HEK293 (cell line): ENCODE results near the gene ADCK2.
"Not testable (repeated sequence)": the region's sequence is repeated elsewhere in the genome, so short reads cannot be mapped to it uniquely, and the experiment has no call there.

ENCODE experiments used
- CTCF ChIA-PET: fragments of 350-600 bp; formaldehyde crosslinking; extraction: SDS; loops from one replicate; lab custom pipeline; 2021; ENCODE audit warnings: antibody characterized with exemption; lab: Yijun Ruan, JAX
- POLR2A ChIA-PET: fragments of 300-600 bp; formaldehyde crosslinking; extraction: SDS; loops from one replicate; lab custom pipeline; 2020; ENCODE audit warnings: antibody characterized with exemption, inconsistent platforms; lab: Yijun Ruan, JAX
- H3K27ac ChIP-seq: fragments of 200-500 bp; sonication (Bioruptor generic); 2 replicates; pipeline ENCODE4 v1.5.1; 2014; ENCODE audit warnings: low read depth, low read length, control low read depth, inconsistent platforms; ENCODE audit errors: extremely low read depth
- H3K36me3 ChIP-seq, 2 experiments: fragments of 200-500 bp in 1 of 2; sonication (Bioruptor generic) in 1 of 2; 1 replicate in 1 of 2; 2 replicates in 1 of 2; pipeline ENCODE4 v1.5.1; 2014 to 2017; ENCODE audit warnings: inconsistent platforms in 2 of 2, low read length in 2 of 2; ENCODE audit not compliant: control insufficient read depth in 2 of 2, insufficient read depth in 1 of 2
- H3K4me1 ChIP-seq: fragments of 200-500 bp; sonication (Bioruptor generic); 2 replicates; pipeline ENCODE4 v1.5.1; 2014; ENCODE audit warnings: mild to moderate bottlenecking, low read length, inconsistent platforms; ENCODE audit not compliant: control insufficient read depth, insufficient read depth
- H3K4me3 ChIP-seq: 2 replicates; pipeline ENCODE4 v1.5.1; 2011; ENCODE audit warnings: low read depth, mild to moderate bottlenecking, control low read depth, low read length, moderate library complexity
- H3K9me3 ChIP-seq: fragments of 200-500 bp; sonication (Bioruptor generic); 2 replicates; pipeline ENCODE4 v1.5.1; 2014; ENCODE audit warnings: low read depth, low read length, inconsistent platforms; ENCODE audit not compliant: control insufficient read depth, insufficient read depth
- BCL11A ChIP-seq: fragments of 450-650 bp; formaldehyde crosslinking; IDR thresholded peaks from 2 replicates; pipeline ENCODE4 v1.5.1; 2016; ENCODE audit warnings: low read depth, missing biosample characterization, missing genetic modification characterization
- KLF8 ChIP-seq: fragments of 450-650 bp; formaldehyde crosslinking; IDR thresholded peaks from 2 replicates; pipeline ENCODE4 v1.5.1; 2016; ENCODE audit warnings: missing biosample characterization, missing genetic modification characterization
- MEIS1 ChIP-seq: sonication (generic); formaldehyde crosslinking; IDR thresholded peaks from 2 replicates; pipeline ENCODE4 v1.8.1; 2022; ENCODE audit warnings: missing genetic modification reagents, mild to moderate bottlenecking, borderline replicate concordance
- SALL2 ChIP-seq: fragments of 450-650 bp; formaldehyde crosslinking; IDR thresholded peaks from 2 replicates; pipeline ENCODE4 v1.5.0; 2017; ENCODE audit warnings: missing biosample characterization, mild to moderate bottlenecking, missing genetic modification characterization, borderline replicate concordance
- SETDB1 ChIP-seq: IDR thresholded peaks from one replicate; pipeline ENCODE4 v1.6.1; 2017; ENCODE audit warnings: mild to moderate bottlenecking, low read length, moderate library complexity, mixed read lengths; ENCODE audit not compliant: insufficient read length
- ZBTB48 ChIP-seq: fragments of 450-650 bp; formaldehyde crosslinking; IDR thresholded peaks from 2 replicates; pipeline ENCODE4 v1.5.1; 2016; ENCODE audit warnings: missing biosample characterization, missing genetic modification characterization
- ZNF138 ChIP-seq: fragments of 450-650 bp; formaldehyde crosslinking; IDR thresholded peaks from 2 replicates; pipeline ENCODE4 v1.5.1; 2016; ENCODE audit warnings: missing biosample characterization, missing genetic modification characterization, borderline replicate concordance
- ZNF146 ChIP-seq: fragments of 450-650 bp; formaldehyde crosslinking; IDR thresholded peaks from 2 replicates; pipeline ENCODE4 v1.5.1; 2016; ENCODE audit warnings: missing biosample characterization, missing genetic modification characterization
- ZNF184 ChIP-seq: fragments of 450-650 bp; IDR thresholded peaks from 2 replicates; pipeline ENCODE4 v1.5.1; 2018; ENCODE audit warnings: missing biosample characterization, mild to moderate bottlenecking, missing genetic modification characterization
- ZNF214 ChIP-seq: fragments of 450-650 bp; formaldehyde crosslinking; IDR thresholded peaks from 2 replicates; pipeline ENCODE4 v1.5.1; 2017; ENCODE audit warnings: missing biosample characterization, mild to moderate bottlenecking, missing genetic modification characterization, borderline replicate concordance
- ZNF223 ChIP-seq: fragments of 450-650 bp; formaldehyde crosslinking; IDR thresholded peaks from 2 replicates; pipeline ENCODE4 v1.5.1; 2016; ENCODE audit warnings: missing biosample characterization, missing genetic modification characterization
- ZNF266 ChIP-seq: fragments of 450-650 bp; formaldehyde crosslinking; IDR thresholded peaks from 2 replicates; pipeline ENCODE4 v1.5.1; 2016; ENCODE audit warnings: missing biosample characterization, missing genetic modification characterization, low read depth
- ZNF391 ChIP-seq: fragments of 450-650 bp; formaldehyde crosslinking; IDR thresholded peaks from 2 replicates; pipeline ENCODE4 v1.5.1; 2016; ENCODE audit warnings: low read depth, missing biosample characterization, missing genetic modification characterization, borderline replicate concordance
- ZNF560 ChIP-seq: fragments of 450-650 bp; formaldehyde crosslinking; IDR thresholded peaks from 2 replicates; pipeline ENCODE4 v1.5.1; 2017; ENCODE audit warnings: missing biosample characterization, missing genetic modification characterization, borderline replicate concordance
- ZNF561 ChIP-seq: fragments of 450-650 bp; IDR thresholded peaks from 2 replicates; pipeline ENCODE4 v1.5.1; 2018; ENCODE audit warnings: missing biosample characterization, missing genetic modification characterization, borderline replicate concordance
- ZNF623 ChIP-seq: fragments of 450-650 bp; formaldehyde crosslinking; IDR thresholded peaks from 2 replicates; pipeline ENCODE4 v1.5.1; 2016; ENCODE audit warnings: missing biosample characterization, missing genetic modification characterization
- ZSCAN16 ChIP-seq: fragments of 450-650 bp; formaldehyde crosslinking; IDR thresholded peaks from 2 replicates; pipeline ENCODE4 v1.5.1; 2016; ENCODE audit warnings: missing biosample characterization, missing genetic modification characterization
- ZXDB ChIP-seq: fragments of 450-650 bp; formaldehyde crosslinking; IDR thresholded peaks from 2 replicates; pipeline ENCODE4 v1.5.1; 2016; ENCODE audit warnings: missing biosample characterization, missing genetic modification characterization
- TF ChIP-seq, protein P1 (sequence below): fragments of 450-650 bp; formaldehyde crosslinking; IDR thresholded peaks from 2 replicates; pipeline ENCODE4 v1.5.1; 2016; ENCODE audit warnings: missing biosample characterization, missing genetic modification characterization
- TF ChIP-seq, protein P2 (sequence below): fragments of 450-650 bp; formaldehyde crosslinking; IDR thresholded peaks from 2 replicates; pipeline ENCODE4 v1.5.1; 2017; ENCODE audit warnings: missing biosample characterization, missing genetic modification characterization
- TF ChIP-seq, protein P3 (sequence below): fragments of 450-650 bp; formaldehyde crosslinking; IDR thresholded peaks from 2 replicates; pipeline ENCODE4 v1.5.1; 2016; ENCODE audit warnings: missing biosample characterization, missing genetic modification characterization, borderline replicate concordance
- TF ChIP-seq, protein P4 (sequence below): fragments of 450-650 bp; formaldehyde crosslinking; IDR thresholded peaks from 2 replicates; pipeline ENCODE4 v1.5.1; 2017; ENCODE audit warnings: missing biosample characterization, missing genetic modification characterization
- TF ChIP-seq, protein P5 (sequence below): fragments of 450-650 bp; formaldehyde crosslinking; IDR thresholded peaks from 2 replicates; pipeline ENCODE4 v1.5.1; 2016; ENCODE audit warnings: missing biosample characterization, missing genetic modification characterization

Gene ADCK2

DNA sequence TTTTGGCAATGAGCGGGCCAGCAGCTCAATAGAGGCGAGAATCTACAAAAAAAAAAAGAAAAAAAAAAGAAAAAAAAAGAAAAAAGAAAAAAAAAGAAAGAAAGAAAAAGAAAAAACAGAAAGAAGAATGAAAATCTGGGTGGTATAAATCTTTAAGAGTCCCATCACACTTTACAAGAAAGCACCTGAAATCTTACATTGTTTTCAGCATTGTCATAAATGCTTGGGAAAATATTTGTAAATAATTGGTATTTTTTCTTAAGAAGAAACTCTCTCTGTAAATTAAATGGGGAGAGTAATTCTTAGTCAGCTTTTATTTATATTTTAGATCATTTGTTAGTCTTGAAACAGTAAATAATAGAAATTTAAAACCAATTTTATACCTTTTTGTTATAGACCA is 62.0 kb downstream of the ADCK2 start:
- Histone ChIP-seq H3K27ac (no peak overlapping the region), H3K9me3 (no peaks in the 10 kb centered on the region), H3K4me3 (no peak overlapping the region), H3K36me3 (peaks cover 7 to 21% of the 10 kb centered on the region in 2 experiments; a peak in 2 of 3 replicates), H3K4me1 (no peaks in the 10 kb centered on the region)
- ChIA-PET CTCF (no interaction called here), POLR2A (no interaction called here)
- TF ChIP-seq SETDB1, result no peak
- TF ChIP-seq, protein P1, sequence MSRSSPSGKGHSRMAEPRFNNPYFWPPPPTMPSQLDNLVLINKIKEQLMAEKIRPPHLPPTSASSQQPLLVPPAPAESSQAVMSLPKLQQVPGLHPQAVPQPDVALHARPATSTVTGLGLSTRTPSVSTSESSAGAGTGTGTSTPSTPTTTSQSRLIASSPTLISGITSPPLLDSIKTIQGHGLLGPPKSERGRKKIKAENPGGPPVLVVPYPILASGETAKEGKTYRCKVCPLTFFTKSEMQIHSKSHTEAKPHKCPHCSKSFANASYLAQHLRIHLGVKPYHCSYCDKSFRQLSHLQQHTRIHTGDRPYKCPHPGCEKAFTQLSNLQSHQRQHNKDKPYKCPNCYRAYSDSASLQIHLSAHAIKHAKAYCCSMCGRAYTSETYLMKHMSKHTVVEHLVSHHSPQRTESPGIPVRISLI (tag by site-specific recombination), result 0 out of 2 replicates have a peak, but pooled peaks have one; percentile 61

DNA sequence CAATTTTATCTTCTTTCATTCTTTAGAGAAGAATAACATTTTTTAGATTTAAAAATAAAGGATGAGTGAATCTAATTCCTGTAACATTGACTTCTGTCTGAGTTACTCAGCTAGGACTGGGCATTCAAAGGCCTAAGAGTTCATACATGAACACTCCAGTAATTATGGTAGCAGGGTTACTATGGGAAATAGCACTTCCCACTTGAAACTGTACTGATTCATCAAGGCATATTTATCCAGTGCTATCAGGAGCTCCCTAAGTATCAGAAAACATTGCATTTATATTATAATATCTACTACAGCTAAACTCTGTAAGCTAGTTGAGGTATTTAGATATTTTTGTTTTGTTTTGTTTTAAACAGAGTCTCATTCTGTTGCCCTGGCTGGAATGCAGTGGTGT is 65.5 kb downstream of the ADCK2 start:
- POLR2A ChIA-PET, result no interaction called here

DNA sequence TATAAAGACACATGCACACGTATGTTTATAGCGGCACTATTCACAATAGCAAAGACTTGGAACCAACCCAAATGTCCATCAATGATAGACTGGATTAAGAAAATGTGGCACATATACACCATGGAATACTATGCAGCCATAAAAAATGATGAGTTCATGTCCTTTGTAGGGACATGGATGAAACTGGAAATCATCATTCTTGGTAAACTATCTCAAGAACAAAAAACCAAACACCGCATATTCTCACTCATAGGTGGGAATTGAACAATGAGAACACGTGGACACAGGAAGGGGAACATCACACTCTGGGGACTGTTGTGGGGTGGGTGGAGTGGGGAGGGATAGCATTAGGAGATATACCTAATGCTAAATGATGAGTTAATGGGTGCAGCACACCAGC is 70.5 kb downstream of the ADCK2 start:
- CTCF ChIA-PET, H3K4me3 ChIP-seq, H3K27ac ChIP-seq, POLR2A ChIA-PET, H3K9me3 ChIP-seq, H3K4me1 ChIP-seq: not testable (repeated sequence)
- peaks cover 6 to 33% of the 10 kb centered on the region in 2 experiments; a peak in 2 of 3 replicates for H3K36me3 ChIP-seq
- TF ChIP-seq ZNF146, result peak; percentile 92

More for the DNA sequence above, 65.5 kb downstream of the ADCK2 start:
- CTCF ChIA-PET, result interaction anchor here (0.6 to 1.6 kb wide), 2 partner anchors 14 kb away, joined by 4 read pairs; no protein-coding TSS in a partner anchor
- peaks cover 7 to 19% of the 10 kb centered on the region in 2 experiments; a peak in 2 of 3 replicates for H3K36me3 ChIP-seq
- H3K4me3 ChIP-seq, result no peak overlapping the region
- no peaks in the 10 kb centered on the region for H3K9me3 ChIP-seq
- TF ChIP-seq ZNF214 (no peak), ZNF391 (tag by site-specific recombination) (no peak), ZNF560 (tag by site-specific recombination) (no peak), ZXDB (tag by site-specific recombination) (no peak), SALL2 (tag by site-specific recombination) (no peak), ZNF561 (tag by site-specific recombination) (no peak), ZNF138 (tag by site-specific recombination) (no peak), ZNF223 (tag by site-specific recombination) (no peak), ZNF184 (tag by site-specific recombination) (no peak), ZNF623 (tag by site-specific recombination) (no peak), ZBTB48 (tag by site-specific recombination) (no peak), MEIS1 (CRISPR knock-in tag) (no peak), ZNF266 (no peak), BCL11A (tag by site-specific recombination) (no peak), KLF8 (tag by site-specific recombination) (no peak), ZSCAN16 (tag by site-specific recombination) (no peak)
- TF ChIP-seq, protein P2, sequence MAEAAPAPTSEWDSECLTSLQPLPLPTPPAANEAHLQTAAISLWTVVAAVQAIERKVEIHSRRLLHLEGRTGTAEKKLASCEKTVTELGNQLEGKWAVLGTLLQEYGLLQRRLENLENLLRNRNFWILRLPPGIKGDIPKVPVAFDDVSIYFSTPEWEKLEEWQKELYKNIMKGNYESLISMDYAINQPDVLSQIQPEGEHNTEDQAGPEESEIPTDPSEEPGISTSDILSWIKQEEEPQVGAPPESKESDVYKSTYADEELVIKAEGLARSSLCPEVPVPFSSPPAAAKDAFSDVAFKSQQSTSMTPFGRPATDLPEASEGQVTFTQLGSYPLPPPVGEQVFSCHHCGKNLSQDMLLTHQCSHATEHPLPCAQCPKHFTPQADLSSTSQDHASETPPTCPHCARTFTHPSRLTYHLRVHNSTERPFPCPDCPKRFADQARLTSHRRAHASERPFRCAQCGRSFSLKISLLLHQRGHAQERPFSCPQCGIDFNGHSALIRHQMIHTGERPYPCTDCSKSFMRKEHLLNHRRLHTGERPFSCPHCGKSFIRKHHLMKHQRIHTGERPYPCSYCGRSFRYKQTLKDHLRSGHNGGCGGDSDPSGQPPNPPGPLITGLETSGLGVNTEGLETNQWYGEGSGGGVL (tag by site-specific recombination), result no peak
- TF ChIP-seq, protein P3, sequence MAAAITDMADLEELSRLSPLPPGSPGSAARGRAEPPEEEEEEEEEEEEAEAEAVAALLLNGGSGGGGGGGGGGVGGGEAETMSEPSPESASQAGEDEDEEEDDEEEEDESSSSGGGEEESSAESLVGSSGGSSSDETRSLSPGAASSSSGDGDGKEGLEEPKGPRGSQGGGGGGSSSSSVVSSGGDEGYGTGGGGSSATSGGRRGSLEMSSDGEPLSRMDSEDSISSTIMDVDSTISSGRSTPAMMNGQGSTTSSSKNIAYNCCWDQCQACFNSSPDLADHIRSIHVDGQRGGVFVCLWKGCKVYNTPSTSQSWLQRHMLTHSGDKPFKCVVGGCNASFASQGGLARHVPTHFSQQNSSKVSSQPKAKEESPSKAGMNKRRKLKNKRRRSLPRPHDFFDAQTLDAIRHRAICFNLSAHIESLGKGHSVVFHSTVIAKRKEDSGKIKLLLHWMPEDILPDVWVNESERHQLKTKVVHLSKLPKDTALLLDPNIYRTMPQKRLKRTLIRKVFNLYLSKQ (tag by site-specific recombination), result no peak
- TF ChIP-seq, protein P4, sequence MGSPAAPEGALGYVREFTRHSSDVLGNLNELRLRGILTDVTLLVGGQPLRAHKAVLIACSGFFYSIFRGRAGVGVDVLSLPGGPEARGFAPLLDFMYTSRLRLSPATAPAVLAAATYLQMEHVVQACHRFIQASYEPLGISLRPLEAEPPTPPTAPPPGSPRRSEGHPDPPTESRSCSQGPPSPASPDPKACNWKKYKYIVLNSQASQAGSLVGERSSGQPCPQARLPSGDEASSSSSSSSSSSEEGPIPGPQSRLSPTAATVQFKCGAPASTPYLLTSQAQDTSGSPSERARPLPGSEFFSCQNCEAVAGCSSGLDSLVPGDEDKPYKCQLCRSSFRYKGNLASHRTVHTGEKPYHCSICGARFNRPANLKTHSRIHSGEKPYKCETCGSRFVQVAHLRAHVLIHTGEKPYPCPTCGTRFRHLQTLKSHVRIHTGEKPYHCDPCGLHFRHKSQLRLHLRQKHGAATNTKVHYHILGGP (tag by site-specific recombination), result no peak
- TF ChIP-seq, protein P5, sequence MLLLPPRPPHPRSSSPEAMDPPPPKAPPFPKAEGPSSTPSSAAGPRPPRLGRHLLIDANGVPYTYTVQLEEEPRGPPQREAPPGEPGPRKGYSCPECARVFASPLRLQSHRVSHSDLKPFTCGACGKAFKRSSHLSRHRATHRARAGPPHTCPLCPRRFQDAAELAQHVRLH (tag by site-specific recombination), result no peak
- TF ChIP-seq, all 188 proteins: peak for 0
- Histone ChIP-seq H3K4me1 (no peaks in the 10 kb centered on the region), H3K27ac (no peak overlapping the region)
